Stimulated activated CD4-positive, alpha-beta T cell treated with anti-CD3 and anti-CD28 coated beads, Interleukin-2, amount 100 ng/mL, for 4 hours (primary cell): Measurements from ENCODE around the gene NDUFAF3.
A peak's percentile ranks its signal among the peaks of the same experiment; 100 is the strongest.

Experiments
- DNase-seq: peaks from one replicate; pipeline ENCODE4 v3.0.0-alpha.2; 2020; ENCODE audit warnings: low read depth

Gene NDUFAF3

DNA sequence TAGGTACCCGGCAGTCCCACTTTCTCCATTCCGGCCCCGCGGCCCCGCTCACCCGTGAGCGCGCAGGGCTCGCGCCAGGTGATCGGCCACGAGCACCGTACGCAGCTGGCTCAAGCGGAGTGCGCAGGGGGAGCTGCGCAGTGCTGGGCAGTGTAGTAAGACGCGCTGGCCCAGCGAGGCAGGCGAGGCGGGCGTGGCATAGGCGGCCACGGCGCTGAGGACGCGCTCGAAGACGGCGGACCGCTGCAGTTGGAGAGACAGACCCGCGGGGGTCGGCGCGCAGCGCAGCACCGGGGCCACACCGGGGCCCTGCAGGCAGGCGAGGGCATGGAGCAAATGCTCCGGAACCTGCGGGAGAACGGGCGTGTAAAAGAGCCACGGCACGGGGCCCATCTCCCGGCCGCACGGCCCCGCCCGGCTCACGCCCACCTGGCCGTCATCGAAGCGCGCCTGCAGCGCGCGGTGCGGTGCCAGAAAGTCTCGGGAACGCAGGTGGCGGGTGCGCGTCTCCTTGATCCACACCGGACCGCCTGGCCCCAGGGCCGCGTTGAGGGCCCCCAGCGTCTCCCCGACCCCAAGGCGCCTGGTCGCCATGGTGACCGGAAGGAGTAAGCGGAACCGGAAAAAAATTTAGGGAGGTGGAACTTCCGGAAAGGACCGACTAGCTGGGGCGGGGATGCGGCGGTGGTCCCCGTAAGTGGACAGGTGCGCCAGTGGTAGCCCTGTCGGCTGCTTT lies 3.8 kb upstream of the NDUFAF3 start, which contains the start of gene DALRD3:
Gene DALRD3 (minus strand): TSS at position 610 of the 736 bp plus-strand sequence. CDS start 16 bp downstream, at position 594.
- peak; percentile 39 for DNase-seq

DNA sequence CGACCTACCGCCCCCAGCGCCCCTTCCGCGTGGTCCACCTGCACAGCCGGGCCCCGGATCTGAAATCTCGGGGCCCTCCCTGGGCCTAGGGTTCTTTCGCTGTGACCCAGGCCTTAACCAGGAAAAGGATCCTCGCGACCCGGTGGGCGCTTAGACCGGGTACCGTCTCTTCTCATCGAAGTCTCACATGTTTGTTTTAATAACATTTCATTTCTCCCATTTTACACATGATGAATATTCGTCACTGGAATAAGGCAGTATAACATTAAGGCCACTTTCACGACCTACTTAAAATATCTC lies 3.3 kb upstream of the NDUFAF3 start:
- DNase-seq, result no peak

DNA sequence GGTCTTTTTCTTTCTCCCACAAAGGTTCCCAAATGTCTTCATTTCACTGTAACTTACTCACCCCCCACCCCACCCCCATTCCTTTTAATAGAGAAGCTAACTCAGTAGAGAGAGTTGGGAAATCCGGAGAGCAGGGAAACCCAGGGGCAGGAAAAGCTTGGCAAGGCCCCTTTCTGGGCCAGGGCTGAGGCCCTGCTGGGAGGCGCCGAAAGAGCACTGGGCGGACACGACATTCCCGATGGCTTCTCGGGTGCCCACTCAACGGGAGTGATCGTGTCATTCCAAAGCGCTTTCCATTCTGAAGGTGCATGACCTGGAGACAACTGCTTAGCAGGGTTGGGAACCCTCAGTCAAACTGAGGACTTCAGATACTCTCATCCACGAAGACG lies 2.0 kb upstream of the NDUFAF3 start:
- DNase-seq, result no peak

DNA sequence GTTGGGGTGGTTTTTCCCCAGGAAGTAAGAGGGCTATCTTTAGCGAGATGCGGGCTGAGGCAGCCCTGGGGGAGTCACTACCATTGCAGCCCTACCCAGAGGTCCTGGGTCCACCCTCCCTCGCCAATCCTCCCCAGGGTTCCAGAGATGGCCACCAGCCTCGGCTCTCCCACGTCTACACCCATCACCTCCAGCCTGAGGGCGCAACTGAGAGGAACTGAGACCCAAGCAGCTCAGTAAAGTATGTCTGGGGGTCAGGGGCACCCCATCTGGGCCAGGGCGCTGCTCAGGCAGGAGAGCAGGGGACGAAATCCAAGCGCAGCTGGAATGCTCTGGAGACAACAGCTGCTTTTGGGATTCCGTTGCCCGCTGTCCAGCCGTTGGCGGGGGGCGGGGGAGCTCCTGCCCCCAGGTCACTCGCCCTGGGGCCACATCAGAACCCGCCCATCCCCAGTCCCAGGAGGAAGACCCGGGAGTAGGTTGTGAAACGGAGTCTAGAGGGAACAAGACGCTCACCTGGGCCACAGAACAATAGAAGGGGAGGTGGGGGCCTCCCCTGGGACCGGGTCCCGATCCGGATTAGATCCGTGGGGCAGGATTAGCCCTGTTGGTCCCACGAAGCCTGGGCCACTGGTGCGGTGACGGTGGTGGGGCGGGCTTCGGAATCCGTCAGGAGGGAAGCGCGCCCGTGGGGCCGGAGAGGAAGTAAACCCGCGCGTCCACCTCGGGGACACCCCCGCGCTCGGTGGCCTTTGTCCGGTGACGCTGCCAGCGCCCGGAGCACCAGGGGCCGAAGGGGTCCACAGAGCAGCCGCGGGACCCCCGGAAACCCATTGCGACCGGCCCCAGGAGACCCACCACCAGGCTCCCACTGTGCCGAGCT lies 1.4 kb upstream of the NDUFAF3 start:
- DNase-seq, result no peak

DNA sequence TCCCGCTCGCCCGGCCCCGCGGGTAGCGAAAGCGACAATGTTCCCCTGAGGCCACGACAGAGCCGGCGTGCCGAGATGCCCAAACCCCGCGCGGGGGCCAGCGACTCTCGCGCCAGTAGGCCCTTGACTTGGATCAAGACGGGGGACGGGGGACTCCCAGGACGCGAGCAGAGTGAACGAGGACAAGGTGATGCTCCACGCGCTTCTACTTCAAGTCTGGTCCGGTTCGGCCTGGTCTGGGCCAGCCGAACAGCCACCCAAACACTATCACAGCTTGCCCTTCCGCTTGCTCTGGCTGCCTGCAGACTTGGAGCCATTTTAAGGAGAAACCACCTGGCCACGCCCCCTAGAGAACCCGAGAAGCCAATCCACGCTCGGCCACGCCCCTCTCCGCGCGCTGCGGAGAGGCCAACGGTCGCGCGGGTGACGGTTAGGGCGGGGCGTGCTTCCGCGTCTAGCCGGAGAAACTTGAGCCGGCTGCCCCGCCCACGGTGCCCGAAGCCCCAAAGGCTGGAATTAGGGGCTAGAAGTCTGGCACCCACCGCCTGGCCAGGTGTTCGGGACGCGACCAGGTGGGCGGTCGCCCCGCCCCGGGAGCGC lies 608 bp upstream of the NDUFAF3 start:
- DNase-seq, result peak; percentile 98

DNA sequence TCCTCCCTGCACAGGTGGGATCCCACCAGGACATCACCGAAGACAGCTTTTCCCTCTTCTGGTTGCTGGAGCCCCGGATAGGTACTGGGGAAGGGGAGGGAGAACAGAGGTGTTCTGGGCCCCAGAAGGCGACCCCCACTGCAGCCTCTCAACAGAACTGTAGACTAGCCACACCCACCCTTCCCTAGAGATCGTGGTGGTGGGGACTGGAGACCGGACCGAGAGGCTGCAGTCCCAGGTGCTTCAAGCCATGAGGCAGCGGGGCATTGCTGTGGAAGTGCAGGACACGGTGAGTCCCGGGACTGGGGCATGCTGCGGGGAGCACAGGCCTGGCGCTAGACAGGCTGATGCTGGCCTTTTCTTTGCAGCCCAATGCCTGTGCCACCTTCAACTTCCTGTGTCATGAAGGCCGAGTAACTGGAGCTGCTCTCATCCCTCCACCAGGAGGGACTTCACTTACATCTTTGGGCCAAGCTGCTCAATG lies 809 bp downstream of the NDUFAF3 start:
- DNase-seq, result no peak

DNA sequence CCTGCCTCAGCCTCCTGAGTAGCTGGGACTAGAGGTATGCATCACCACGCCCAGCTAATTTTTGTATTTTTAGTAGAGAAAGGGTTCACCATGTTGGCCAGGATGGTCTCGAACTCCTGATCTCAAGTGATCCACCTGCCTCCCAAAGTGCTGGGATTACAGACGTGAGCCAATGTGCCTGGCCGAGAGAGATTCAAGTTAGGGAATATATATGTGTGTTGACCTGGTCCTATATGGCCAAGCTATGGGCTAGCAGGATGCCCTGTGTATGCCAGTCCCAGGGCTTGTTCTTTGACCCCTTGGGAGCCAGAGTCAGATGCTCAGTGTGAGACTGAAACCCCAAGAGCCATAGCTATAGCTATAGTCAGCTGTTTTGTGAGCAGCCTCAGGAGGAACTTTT lies 1.9 kb downstream of the NDUFAF3 start:
- no peak for DNase-seq

DNA sequence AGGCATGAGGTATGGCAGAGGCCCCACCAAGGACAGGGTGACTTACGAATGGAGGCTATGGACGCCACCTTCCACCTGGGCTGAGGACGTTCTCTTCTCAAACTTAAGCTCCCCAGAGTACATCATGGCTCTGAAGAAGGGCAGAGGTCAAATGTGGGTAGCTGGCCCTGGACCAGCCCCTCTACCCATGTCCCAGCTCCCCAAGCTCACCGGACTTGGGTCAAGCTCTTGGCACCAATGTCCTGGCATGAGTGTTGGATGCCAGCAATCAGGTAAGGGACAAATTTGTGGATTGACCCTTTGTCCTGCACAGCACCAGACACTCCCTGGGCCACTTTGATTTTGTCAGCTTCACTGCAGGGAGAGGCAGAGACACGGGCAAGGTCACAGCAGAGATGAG lies 2.5 kb downstream of the NDUFAF3 start:
- DNase-seq, result no peak

DNA sequence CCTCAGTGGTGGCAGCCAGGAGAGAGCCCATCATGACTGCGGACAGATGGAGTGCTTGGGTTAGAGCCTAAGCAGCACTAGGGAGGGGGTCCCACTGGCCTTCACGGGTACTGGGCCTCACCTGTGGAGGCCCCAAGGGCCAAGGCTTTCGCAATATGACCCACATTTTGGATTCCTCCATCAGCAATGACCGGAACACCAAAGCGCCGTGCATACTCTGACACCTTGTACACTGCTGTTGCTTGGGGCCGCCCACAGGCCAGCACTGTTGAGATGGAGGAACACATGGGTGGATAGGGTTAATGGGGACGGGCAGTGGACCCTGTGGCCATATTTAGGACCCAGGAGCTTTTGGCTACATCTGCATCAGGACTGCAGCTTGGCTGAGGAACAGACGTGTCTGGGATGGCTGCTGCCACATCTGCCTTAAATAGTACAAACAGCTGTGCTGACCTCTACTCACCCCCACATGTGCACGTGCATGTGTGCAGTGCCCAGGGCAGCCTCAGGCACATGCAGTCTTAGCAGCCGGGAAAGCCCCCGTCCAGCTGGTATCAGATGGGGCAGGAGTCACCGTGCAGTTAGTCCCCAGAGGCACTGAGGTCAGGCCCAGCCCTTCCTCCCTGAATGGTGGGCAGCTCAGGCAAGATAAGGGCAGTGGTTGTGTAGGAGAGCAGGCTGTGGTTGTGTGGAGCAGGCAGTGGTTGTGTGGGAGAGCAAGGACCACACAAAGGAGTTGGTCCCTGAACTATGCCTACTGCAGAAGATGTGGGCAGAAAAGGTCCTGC lies 3.3 kb downstream of the NDUFAF3 start:
- no peak for DNase-seq

DNA sequence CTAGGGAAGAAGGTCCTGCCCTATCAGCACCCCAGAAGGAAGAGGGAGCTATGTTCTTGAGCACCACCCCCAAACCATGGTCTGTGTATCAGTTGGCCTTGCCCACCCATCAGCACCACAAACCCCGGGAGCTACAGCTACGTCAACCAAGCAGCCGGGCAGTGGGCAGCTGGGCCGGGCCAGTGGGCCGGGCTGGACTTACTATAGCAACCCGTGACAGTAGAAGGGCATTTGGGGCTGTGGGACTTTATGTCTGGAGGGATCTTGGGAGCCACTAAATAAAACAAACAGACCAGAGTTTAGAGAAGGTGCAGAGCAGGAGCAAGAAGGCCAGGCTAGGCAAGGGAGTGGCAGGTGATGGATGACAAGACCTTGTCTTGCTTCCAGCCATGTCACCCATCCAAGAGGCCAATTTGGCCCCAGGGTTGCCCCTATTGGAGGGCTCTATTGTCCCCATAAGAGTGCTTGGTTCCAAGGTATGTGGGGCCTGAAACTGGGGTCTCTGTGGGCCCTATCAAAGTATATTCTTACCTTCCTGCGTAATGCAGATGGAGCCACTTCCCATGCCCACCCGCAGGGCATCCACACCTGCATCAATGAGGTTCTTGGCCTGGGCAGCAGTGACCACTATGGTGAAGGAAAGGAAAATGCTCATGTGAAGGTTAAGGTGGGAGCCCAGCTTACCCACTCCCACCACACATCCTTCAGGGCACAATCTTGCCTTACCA lies 4.0 kb downstream of the NDUFAF3 start:
- no peak for DNase-seq

DNA sequence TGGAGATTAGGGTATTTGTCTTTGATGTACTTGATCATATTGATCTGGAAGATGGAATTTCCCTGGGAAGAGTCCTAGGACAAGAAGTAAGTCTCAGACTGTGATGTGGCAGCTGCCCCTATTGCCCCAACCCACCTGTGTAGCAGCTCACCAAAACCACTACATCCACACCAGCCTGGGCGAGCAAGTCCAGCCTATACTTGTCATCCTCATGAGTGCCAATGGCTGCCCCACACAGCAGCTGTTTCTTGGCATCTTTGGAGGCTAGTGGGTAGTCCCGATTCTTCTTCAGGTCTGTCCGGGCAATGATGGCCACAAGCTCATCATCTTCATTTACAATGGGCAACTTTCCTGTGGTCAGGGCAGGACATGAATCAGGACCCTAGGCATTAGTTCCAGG lies 4.6 kb downstream of the NDUFAF3 start:
- DNase-seq, result no peak

DNA sequence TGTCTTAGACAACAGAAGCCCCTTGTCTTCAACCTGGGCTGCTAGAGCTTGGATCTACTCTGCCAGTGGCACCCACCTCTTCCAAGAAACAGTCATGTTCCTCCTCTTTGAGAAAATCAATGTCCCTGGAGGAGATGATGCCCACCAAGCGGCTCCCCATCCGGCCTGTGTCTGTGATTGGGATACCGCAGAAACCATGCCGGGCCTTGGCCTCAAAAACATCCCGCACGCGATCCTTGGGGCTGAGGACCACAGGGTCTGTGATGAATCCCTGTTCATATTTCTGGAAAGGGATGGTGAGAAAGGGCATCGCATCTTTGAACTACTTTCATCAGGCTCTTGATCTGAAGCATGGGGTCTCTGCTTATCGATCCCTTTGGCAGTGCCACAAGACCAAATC lies 5.7 kb downstream of the NDUFAF3 start:
- no peak for DNase-seq

DNA sequence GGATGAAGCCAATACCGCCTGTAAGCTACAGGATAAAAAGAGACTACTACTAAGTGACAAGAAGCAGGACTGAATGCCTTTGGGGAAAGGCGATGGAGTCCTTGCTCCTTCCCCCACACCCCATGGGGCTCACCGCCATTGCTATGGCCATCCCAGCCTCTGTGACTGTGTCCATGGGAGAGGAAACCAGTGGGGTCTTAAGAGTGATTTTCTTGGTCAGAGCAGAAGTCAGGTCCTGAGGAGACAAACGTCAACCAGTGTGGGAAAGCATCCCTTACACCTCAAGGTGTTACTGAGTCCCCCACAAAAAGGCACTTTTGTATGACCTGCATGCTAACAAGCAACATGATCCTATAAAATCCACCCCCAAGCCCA lies 6.4 kb downstream of the NDUFAF3 start:
- no peak for DNase-seq

DNA sequence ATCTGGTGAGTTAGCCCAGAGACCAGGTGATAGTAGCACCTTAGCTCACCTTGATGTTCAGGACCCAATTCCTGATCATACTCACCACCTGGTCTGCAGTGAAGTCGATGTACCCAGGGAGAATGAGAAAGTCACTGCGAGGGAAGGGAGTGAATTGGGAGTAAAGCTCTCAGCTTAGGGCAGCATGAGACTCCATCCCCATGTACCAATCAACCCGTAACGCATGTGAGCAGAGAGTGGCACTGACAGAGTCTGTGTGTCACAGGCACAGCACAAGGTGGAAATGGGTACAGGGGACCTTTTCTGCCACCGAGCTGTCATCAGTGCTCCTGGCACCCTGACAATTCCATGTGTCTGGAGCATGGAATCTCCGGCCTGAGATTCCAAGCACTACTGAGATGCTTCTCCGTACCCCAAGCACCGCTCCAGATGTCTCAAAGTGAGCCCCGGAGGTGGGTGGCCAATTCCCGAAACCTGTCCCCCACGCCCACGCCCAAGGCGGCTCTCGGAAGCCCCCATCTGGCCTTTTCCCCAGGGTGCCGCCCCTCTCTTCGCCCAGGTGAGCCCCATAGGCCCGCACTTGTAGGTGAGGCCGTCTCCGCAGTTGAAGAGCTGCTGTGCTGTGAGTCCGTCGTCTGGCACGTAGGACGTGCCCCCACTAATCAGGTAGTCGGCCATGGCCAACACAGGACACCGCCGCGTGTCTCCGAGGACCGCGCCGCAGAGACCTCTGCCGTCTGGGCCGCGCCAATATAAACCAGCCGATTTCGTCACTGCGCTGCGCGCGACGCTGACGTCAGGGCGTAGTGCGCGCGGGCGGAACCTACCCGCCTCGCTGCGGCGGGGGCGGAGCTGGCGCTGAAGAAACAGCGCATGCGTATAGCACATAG lies 7.0 kb downstream of the NDUFAF3 start, which contains the start of gene IMPDH2:
Gene IMPDH2 (minus strand): TSS at position 726 of the 890 bp plus-strand sequence. CDS start 48 bp downstream, at position 678.
- peak; percentile 92 for DNase-seq

DNA sequence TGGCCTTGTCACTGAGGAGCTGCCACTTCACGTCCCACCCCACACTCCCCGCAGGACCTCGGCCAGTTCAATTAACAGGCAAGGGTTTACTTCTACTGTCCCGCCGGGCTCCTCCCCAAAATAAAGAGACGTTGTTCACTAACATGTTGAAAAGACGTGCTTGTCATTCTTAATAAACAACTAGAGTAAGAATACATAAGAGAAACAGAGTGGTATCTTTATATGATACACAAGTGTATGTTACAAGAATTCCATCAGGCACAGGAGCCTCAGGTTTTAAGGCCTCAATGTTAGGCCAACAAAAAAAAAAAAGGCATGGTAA lies 7.6 kb downstream of the NDUFAF3 start:
- no peak for DNase-seq

DNA sequence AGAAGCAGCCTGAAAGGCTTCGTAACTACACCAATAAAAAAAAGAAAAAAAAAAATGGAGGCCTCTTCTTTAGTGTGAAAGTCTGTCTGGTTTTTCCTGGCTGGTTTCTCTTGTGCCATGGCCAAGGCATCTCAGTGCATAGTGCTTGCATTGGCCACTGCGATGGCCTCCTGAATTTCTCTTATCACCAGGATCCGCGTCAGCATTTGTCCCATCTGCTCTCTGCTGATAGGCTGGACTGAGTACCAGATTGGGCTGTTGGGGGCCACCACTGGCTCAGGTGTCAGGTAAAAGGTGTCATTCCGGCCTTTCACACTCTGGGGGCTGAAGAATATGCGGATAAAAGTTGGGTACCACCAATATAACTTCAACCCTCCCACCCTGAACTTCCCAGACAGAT lies 8.4 kb downstream of the NDUFAF3 start:
- no peak for DNase-seq

DNA sequence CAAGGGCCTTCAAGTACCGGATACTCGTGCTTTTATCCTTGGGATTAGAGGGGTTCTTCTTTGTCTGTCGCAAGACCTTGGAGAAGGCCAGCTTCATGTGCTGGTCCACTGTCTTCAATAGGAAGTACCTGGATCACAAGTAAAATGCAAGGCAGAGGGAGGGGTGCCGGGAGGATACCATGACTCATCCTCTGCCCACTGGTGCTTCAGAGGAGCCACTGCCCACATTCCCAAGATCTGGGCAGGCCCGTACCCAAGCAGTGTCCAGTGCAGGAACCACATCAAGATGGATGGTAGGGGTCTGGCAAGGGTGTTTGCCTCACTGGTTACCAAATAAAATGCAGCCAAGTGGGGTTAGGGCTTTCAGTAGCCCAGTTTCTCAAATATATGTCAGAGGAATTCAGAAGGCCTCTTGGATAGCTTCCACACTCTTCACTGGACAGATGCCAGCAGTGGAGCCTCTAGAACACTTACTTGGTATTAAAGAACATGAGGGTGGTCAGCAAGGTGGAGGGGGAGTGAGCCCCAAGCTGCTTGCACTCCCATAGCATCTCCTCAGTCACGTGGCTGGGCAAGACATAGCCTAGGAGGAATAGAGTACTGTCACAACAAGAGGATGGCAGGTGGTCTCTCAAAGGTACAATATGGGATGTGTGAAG lies 10.9 kb downstream of the NDUFAF3 start:
- no peak for DNase-seq

DNA sequence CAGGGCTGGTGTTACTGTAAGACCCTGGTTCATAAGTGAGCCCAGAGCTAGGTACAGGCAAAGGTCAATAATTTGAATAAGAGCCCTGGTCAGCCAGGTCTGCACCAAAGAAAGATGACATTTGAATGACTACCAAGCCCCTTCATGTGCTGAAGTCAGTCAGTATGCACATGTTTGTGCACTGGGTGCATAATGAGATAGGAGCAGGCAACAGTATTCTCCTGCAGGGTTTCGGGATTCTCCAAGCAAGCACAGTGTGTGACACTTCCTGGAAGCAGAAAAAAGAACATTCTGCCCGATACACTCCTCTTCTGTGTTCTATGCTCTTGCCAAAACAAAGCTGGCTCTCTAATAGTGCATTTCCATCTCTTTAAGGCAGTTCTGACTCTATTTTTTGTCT lies 12.7 kb downstream of the NDUFAF3 start:
- no peak for DNase-seq

DNA sequence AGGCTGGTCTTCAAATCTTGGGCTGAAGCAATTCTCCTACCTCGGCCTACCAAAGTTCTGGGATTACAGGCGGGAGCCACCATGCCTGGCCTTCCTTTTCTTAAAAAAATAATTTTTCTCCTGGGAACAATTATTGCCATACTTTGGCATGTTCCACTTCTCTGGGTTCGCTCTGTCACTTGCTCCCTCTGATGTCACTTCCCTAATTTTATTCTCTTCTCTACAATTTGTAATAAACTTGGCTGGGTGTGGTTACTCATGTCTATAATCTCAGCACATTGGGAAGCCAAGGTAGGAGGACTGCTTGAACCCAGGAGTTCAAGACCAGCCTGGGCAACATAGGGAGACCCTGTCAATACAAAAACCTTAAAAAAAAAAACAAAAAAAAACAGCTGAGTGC lies 13.4 kb downstream of the NDUFAF3 start:
- DNase-seq, result no peak

DNA sequence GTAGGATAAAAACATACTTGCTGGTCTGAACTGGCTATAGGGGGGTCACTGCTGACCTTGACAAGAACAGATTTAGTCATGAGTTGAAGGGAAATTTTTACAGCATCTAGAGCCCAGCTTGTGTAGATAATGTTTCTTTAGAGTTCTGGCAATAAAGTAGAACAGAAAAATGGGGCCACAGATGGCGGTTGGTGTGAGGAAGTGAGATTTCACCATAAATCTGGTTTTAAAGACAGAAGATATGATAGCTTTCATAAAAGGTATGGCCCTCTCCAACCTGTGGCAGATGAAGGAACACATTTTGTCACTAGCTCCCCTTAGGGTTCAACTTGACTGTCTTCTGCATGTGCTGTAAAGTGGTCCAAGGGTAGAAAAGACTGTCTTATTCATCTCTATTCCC lies 31.6 kb downstream of the NDUFAF3 start:
- no peak for DNase-seq
